GM12878 (cell line): ENCODE data around the gene MROH2A. TPM values are rescaled to one million over a fixed set of nuclear protein-coding genes. Genes with fewer than 3 reads are reported as not detected.

Experiments used
- ATAC-seq: fragments of 200-7000 bp; cut with Tn5 transposase; 3 replicates; pipeline ENCODE4 v1.9.1; 2020; ENCODE audit warnings: mild to moderate bottlenecking, moderate library complexity
- BruUV-seq: library from RNA; stranded (reverse); fragments of 400-500 nt; replicated peaks from 2 replicates; lab custom pipeline; 2021; lab: Mats Ljungman, UMichigan
- CTCF ChIA-PET: fragments of 300-600 bp; sonication (Branson Sonifier 250); formaldehyde crosslinking; extraction: SDS; loops from one replicate; lab custom pipeline; 2021; ENCODE audit warnings: inconsistent platforms; lab: Yijun Ruan, JAX
- POLR2A ChIA-PET: fragments of 350-600 bp; formaldehyde crosslinking; extraction: SDS; loops from one replicate; lab custom pipeline; 2021; ENCODE audit warnings: inconsistent platforms; lab: Charles Lee
- RAD21 ChIA-PET: fragments of 300-600 bp; sonication (Branson Sonifier 250); formaldehyde crosslinking; loops from one replicate; lab custom pipeline; 2023; ENCODE audit warnings: antibody characterized with exemption; ENCODE audit not compliant: unreplicated experiment; lab: Charles Lee
- SMC1A ChIA-PET: fragments of 300-600 bp; sonication (Branson Sonifier 250); formaldehyde crosslinking; loops from one replicate; lab custom pipeline; 2023; ENCODE audit not compliant: unreplicated experiment, uncharacterized antibody; lab: Charles Lee
- DNase-seq: peaks from one replicate; pipeline ENCODE4 v3.0.0-alpha.2; 2011; ENCODE audit warnings: low read depth, low spot score
- FAIRE-seq: peaks from 3 replicates; lab custom pipeline; 2011; peaks lifted over from hg19 to GRCh38; lab: Jason Lieb, UNC
- H2AFZ ChIP-seq: 2 replicates; pipeline ENCODE4 v1.6.0; 2011; ENCODE audit warnings: low read depth, low read length, control low read depth; ENCODE audit not compliant: control insufficient read depth
- H3K27ac ChIP-seq: 2 replicates; pipeline ENCODE4 v1.5.1; 2011; ENCODE audit warnings: control low read depth; ENCODE audit not compliant: control insufficient read depth, insufficient read depth
- H3K27me3 ChIP-seq, 2 experiments: replicated peaks in 1 of 2; 2 replicates each; pipeline versions ENCODE4 v1.6.0 to v1.6.1; 2011; ENCODE audit warnings: low read length in 1 of 2; ENCODE audit not compliant: control insufficient read depth in 2 of 2, insufficient read depth in 2 of 2
- H3K36me3 ChIP-seq, 2 experiments: 2 replicates each; pipeline ENCODE4 v1.5.1; 2011; ENCODE audit warnings: low read length in 1 of 2; ENCODE audit not compliant: control insufficient read depth in 2 of 2, insufficient read depth in 2 of 2
- H3K4me1 ChIP-seq: 2 replicates; pipeline ENCODE4 v1.6.1; 2011; ENCODE audit warnings: mild to moderate bottlenecking, low read length, moderate library complexity, mixed read lengths; ENCODE audit not compliant: control insufficient read depth, insufficient read depth
- H3K4me2 ChIP-seq: 2 replicates; pipeline ENCODE4 v1.6.0; 2011; ENCODE audit warnings: control low read depth; ENCODE audit not compliant: control insufficient read depth, insufficient read depth
- H3K4me3 ChIP-seq: fragments of 200-600 bp; sonication (generic); 2 replicates; pipeline ENCODE4 v1.5.1; 2016
- H3K79me2 ChIP-seq: 2 replicates; pipeline ENCODE4 v1.6.0; 2011; ENCODE audit warnings: low read length; ENCODE audit not compliant: control insufficient read depth, insufficient read depth
- H3K9ac ChIP-seq: 2 replicates; pipeline ENCODE4 v1.8.0; 2011; ENCODE audit warnings: low read length, control low read depth, mixed read lengths; ENCODE audit not compliant: control insufficient read depth, insufficient read depth
- H3K9me3 ChIP-seq: replicated peaks from 3 replicates; pipeline ENCODE4 v1.5.1; 2011; ENCODE audit warnings: mild to moderate bottlenecking, low read length; ENCODE audit not compliant: control insufficient read depth, insufficient read depth
- H4K20me1 ChIP-seq: 2 replicates; pipeline ENCODE4 v1.6.0; 2011; ENCODE audit not compliant: control insufficient read depth, insufficient read depth
- CREB1 ChIP-seq: IDR thresholded peaks from 2 replicates; pipeline ENCODE4 v1.6.1; 2012; ENCODE audit warnings: low read depth, mild to moderate bottlenecking, inconsistent platforms
- ELK1 ChIP-seq: IDR thresholded peaks from 2 replicates; pipeline ENCODE4 v1.6.1; 2012; ENCODE audit warnings: low read depth, low read length, improper control_type of control experiment
- EZH2 ChIP-seq: IDR thresholded peaks from 2 replicates; pipeline ENCODE4 v1.6.1; 2012; ENCODE audit warnings: low read depth, mild to moderate bottlenecking, control low read depth, inconsistent platforms, low read length, borderline replicate concordance; ENCODE audit not compliant: control insufficient read depth
- FOXM1 ChIP-seq: IDR thresholded peaks from 2 replicates; pipeline ENCODE4 v1.6.1; 2012; ENCODE audit warnings: low read depth, mild to moderate bottlenecking, inconsistent platforms, low read length, moderate library complexity
- IKZF1 ChIP-seq: fragments of 450-650 bp; conservative IDR thresholded peaks from 2 replicates; pipeline ENCODE4 v1.6.1; 2017; ENCODE audit warnings: antibody characterized with exemption, mild to moderate bottlenecking
- MEF2A ChIP-seq: IDR thresholded peaks from 2 replicates; pipeline ENCODE4 v1.6.1; 2011; ENCODE audit warnings: low read depth, mild to moderate bottlenecking, low read length, moderate library complexity; ENCODE audit not compliant: insufficient read depth
- NFYA ChIP-seq: IDR thresholded peaks from 2 replicates; pipeline ENCODE4 v1.6.1; 2011; ENCODE audit warnings: low read depth, mild to moderate bottlenecking, low read length, improper control_type of control experiment, borderline replicate concordance
- NKRF ChIP-seq: fragments of 450-650 bp; conservative IDR thresholded peaks from 2 replicates; pipeline ENCODE4 v1.6.1; 2017; ENCODE audit warnings: mild to moderate bottlenecking, moderate library complexity
- RAD21 ChIP-seq: IDR thresholded peaks from 2 replicates; pipeline ENCODE4 v1.6.1; 2011; ENCODE audit warnings: mild to moderate bottlenecking, low read depth, low read length, moderate library complexity; ENCODE audit not compliant: insufficient read depth
- RAD51 ChIP-seq: fragments of 450-650 bp; IDR thresholded peaks from 2 replicates; pipeline ENCODE4 v1.6.1; 2016; ENCODE audit warnings: moderate library complexity, mild to moderate bottlenecking, inconsistent platforms
- RCOR1 ChIP-seq: conservative IDR thresholded peaks from 2 replicates; pipeline ENCODE4 v1.6.1; 2012; ENCODE audit warnings: low read depth, low read length, improper control_type of control experiment
- RELA ChIP-seq: fragments of 450-650 bp; IDR thresholded peaks from 2 replicates; pipeline ENCODE4 v1.8.0; 2014; ENCODE audit warnings: borderline replicate concordance; ENCODE audit not compliant: partially characterized antibody
- SMC3 ChIP-seq: IDR thresholded peaks from 2 replicates; pipeline ENCODE4 v1.6.1; 2011; ENCODE audit warnings: low read length, improper control_type of control experiment, borderline replicate concordance
- SP1 ChIP-seq: IDR thresholded peaks from one replicate; pipeline ENCODE4 v1.6.1; 2011; ENCODE audit warnings: low read depth, low read length
- SREBF1 ChIP-seq: IDR thresholded peaks from 2 replicates; pipeline ENCODE4 v1.6.1; 2012; ENCODE audit warnings: mild to moderate bottlenecking, low read length
- TAF1 ChIP-seq: IDR thresholded peaks from 2 replicates; pipeline ENCODE4 v1.6.1; 2011; ENCODE audit warnings: mild to moderate bottlenecking, low read depth, low read length, borderline replicate concordance
- WRNIP1 ChIP-seq: IDR thresholded peaks from 2 replicates; pipeline ENCODE4 v1.6.1; 2011; ENCODE audit warnings: low read depth, low read length, improper control_type of control experiment, borderline replicate concordance
- ZBED1 ChIP-seq: IDR thresholded peaks from 2 replicates; pipeline ENCODE4 v1.6.1; 2016; ENCODE audit warnings: borderline replicate concordance
- ZSCAN29 ChIP-seq: fragments of 450-650 bp; IDR thresholded peaks from 2 replicates; pipeline ENCODE4 v1.6.1; 2017; ENCODE audit warnings: mild to moderate bottlenecking, moderate library complexity
- WGBS: methylation state at CpG from one replicate; pipeline ENCODE4 v1.1.6; 2016; ENCODE audit warnings: low lambda C conversion rate; ENCODE audit not compliant: insufficient replicate concordance, insufficient coverage; ENCODE audit errors: missing lambda C conversion rate; 5-methylcytosine and 5-hydroxymethylcytosine counted together
- in situ Hi-C: fragments of 300-500 bp; cut with MboI; formaldehyde crosslinking; loops from 9 replicates; pipeline ENCODE4 v1.14.3; 2018; ENCODE audit warnings: mixed read lengths
- intact Hi-C: fragments of 100-400 bp; cut with micrococcal nuclease; formaldehyde crosslinking; loops from one replicate; pipeline ENCODE4 v1.14.2; 2022; ENCODE audit not compliant: unreplicated experiment
- polyA plus RNA-seq, 11 experiments: library from polyadenylated mRNA; depleted of rRNA in 4 of 11; unstranded in 6 of 11; stranded (reverse) in 5 of 11; fragments of >200 nt; fragmentation: Nextera tagmentation in 4 of 11; fragmentation: Illumina TruSeq in 1 of 11; extraction: Ambion mirVana in 4 of 11; extraction: Trizol in 1 of 11; gene quantifications; 1 replicate in 1 of 11; 2 replicates in 10 of 11; pipeline versions ENCODE4 v1.2.1 to v1.2.3, GENCODE V29; 2011 to 2016; ENCODE audit warnings: inconsistent platforms in 2 of 11, missing spikeins in 2 of 11, low read depth in 1 of 11
- total RNA-seq, 4 experiments: library from RNA; depleted of rRNA in 3 of 4; stranded (reverse); fragments of >200 nt in 3 of 4; fragmentation: Illumina TruSeq in 1 of 4; extraction: Trizol in 1 of 4; gene quantifications; 2 replicates each; pipeline versions ENCODE4 v1.2.1 to v1.2.3, GENCODE V29; 2013 to 2021

MROH2A gene
- total and polyA plus RNA-seq, 10 of the 15 experiments (the other 5 are each of a cell fraction or from before 2014, with no cell fraction given): not detected

- DNase-seq: no peak
- FAIRE-seq: no peak
- peaks cover 9 to 10% of the 10 kb centered on the region in 2 experiments for H3K36me3 ChIP-seq
Measured at GRCh38 chr2:233853883-233854240, 75.7 kb downstream of the MROH2A start.

GRCh38 chr2:233854241-233854981 is 76.3 kb downstream of the MROH2A start, which contains the start of gene HJURP:
Gene HJURP (minus strand): TSS chr2:233854535. CDS start chr2:233854500, 35 bp downstream.
- ATAC-seq (peak; percentile 98), DNase-seq (peak; percentile 90), FAIRE-seq (peak; percentile 96)
- peak within 1 kb of the TSS; percentile 81 for H3K4me2 ChIP-seq
- no peaks in the 10 kb centered on the region for H3K9me3 ChIP-seq
- ChIA-PET RAD21 (no interaction called here), POLR2A (no interaction called here), CTCF (interaction anchor here (0.8 kb wide), 1 partner anchor 17 kb away, joined by 3 read pairs; no protein-coding TSS in a partner anchor), SMC1A (no interaction called here)
- in situ Hi-C loops (no loop called here), intact Hi-C loops (loop anchor here (5.0 kb wide), 1 partner anchor 792 kb away; the partner anchor contains the start of gene INPP5D)
- H3K27me3 ChIP-seq: no peaks in the 10 kb centered on the region
- peaks cover 40% of the 10 kb centered on the region for H3K79me2 ChIP-seq
- peak within 1 kb of the TSS; percentile 92 for H3K27ac ChIP-seq
- H2AFZ ChIP-seq: peak within 1 kb of the TSS; percentile 88
- no TSS peak for BruUV-seq
- WGBS: 2% methylated on average over 60 of the region's 60 CpGs
- peak within 1 kb of the TSS; percentile 93 for H3K9ac ChIP-seq
- H3K4me3 ChIP-seq: peak within 1 kb of the TSS; percentile 88
- H3K36me3 ChIP-seq: peaks cover 5 to 9% of the 10 kb centered on the region in 2 experiments
- 0 out of 2 replicates have a peak, but pooled peaks cover 2% of the 10 kb centered on the region for H4K20me1 ChIP-seq
- H3K4me1 ChIP-seq: peaks cover 7% of the 10 kb centered on the region; the same call in 1 of the 2 replicates
- TF ChIP-seq SREBF1 (no peak), NKRF (peak; percentile 99), NFYA (no peak), CREB1 (no peak), SMC3 (no peak), ZSCAN29 (no peak), TAF1 (peak; percentile 56), RAD21 (no peak), ELK1 (0 out of 2 replicates have a peak, but pooled peaks have one; percentile 50)

More at GRCh38 chr2:233853883-233854240, 75.7 kb downstream of the MROH2A start:
- peaks cover 43% of the 10 kb centered on the region for H3K79me2 ChIP-seq
- H3K4me3 ChIP-seq: peak overlapping the region; percentile 88
- no peak for TF ChIP-seq RCOR1
- TF ChIP-seq EZH2: no peak
- no peak for TF ChIP-seq WRNIP1
- no peak for TF ChIP-seq RAD51
- no peak for TF ChIP-seq FOXM1
- no peak for TF ChIP-seq MEF2A
- TF ChIP-seq IKZF1: no peak
- no peak for TF ChIP-seq ZBED1
- no peak for TF ChIP-seq SP1
- no peak for TF ChIP-seq RELA
- H3K27me3 ChIP-seq: no peaks in the 10 kb centered on the region
- H4K20me1 ChIP-seq: 0 out of 2 replicates have a peak, but pooled peaks cover 2% of the 10 kb centered on the region
- H3K27ac ChIP-seq: peak overlapping the region; percentile 92
- intact Hi-C loops: loop anchor here (5.0 kb wide), 1 partner anchor 792 kb away; the partner anchor contains the start of gene INPP5D
- POLR2A ChIA-PET: no interaction called here
- CTCF ChIA-PET: no interaction called here
- peak overlapping the region; percentile 73 for H3K4me2 ChIP-seq
- RAD21 ChIA-PET: no interaction called here
- BruUV-seq: no TSS peak
- ATAC-seq: peak; percentile 10
- H3K4me1 ChIP-seq: peaks cover 7% of the 10 kb centered on the region; the same call in 1 of the 2 replicates
- in situ Hi-C loops: no loop called here
- WGBS: 2% methylated on average over 12 of the region's 25 CpGs
- SMC1A ChIA-PET: no interaction called here
- H2AFZ ChIP-seq: peak overlapping the region; percentile 76
- H3K9ac ChIP-seq: peak overlapping the region; percentile 93
- no peaks in the 10 kb centered on the region for H3K9me3 ChIP-seq
